ENCODE results near the gene MISFA. TPM values are rescaled to one million over a fixed set of nuclear protein-coding genes. Genes with fewer than 3 reads are reported as not detected.

Gene MISFA
- 2.0 to 2.8 TPM (median 2.0 TPM) in 5 replicates for total RNA-seq (2022; extraction: Qiagen RNA extraction; ENCODE audit: low read depth)

GRCh38 chr11:18599739-18600230, at the start of gene MISFA:
TSS of gene MISFA (plus strand) at chr11:18599789. CDS start at chr11:18599929, 140 bp downstream.

GRCh38 chr11:18588297-18589252, 11.0 kb upstream of the MISFA start, which contains the start of gene UEVLD:
TSS of gene UEVLD (minus strand) at chr11:18588734. CDS start at chr11:18588654, 80 bp downstream.

GRCh38 chr11:18634140-18635032, 34.8 kb downstream of the MISFA start, which contains the start of gene SPTY2D1:
TSS of gene SPTY2D1 (minus strand) at chr11:18634342. CDS start at chr11:18634257, 85 bp downstream.

Other genes with a start within 250 kb of the MISFA start
- gene LDHA, start 205.2 kb upstream of the MISFA start, total RNA-seq (2022; extraction: Qiagen RNA extraction; ENCODE audit: low read depth): 2,235 to 3,232 TPM (median 2,437 TPM) in 5 replicates
- 0.06 to 0.28 TPM (median 0.28 TPM) in 3 of 5 replicates, not detected in the others for gene LDHC, start 187.5 kb upstream of the MISFA start, total RNA-seq (2022; extraction: Qiagen RNA extraction; ENCODE audit: low read depth)
- not detected in 5 replicates for gene LDHAL6A, start 143.9 kb upstream of the MISFA start, total RNA-seq (2022; extraction: Qiagen RNA extraction; ENCODE audit: low read depth)
- 92.9 to 113 TPM (median 97.6 TPM) in 5 replicates for gene TSG101, start 72.8 kb upstream of the MISFA start, total RNA-seq (2022; extraction: Qiagen RNA extraction; ENCODE audit: low read depth)
- 16.8 to 26.4 TPM (median 20.4 TPM) in 5 replicates for gene UEVLD, start 11.1 kb upstream of the MISFA start, total RNA-seq (2022; extraction: Qiagen RNA extraction; ENCODE audit: low read depth)
- gene SPTY2D1, start 34.6 kb downstream of the MISFA start, total RNA-seq (2022; extraction: Qiagen RNA extraction; ENCODE audit: low read depth): 14.5 to 22.6 TPM (median 17.7 TPM) in 5 replicates
- gene TMEM86A, start 99.0 kb downstream of the MISFA start, total RNA-seq (2022; extraction: Qiagen RNA extraction; ENCODE audit: low read depth): 0.31 to 0.64 TPM (median 0.58 TPM) in 5 replicates
- 0.02 TPM in 1 of 5 replicates, not detected in the others for gene IGSF22, start 126.4 kb downstream of the MISFA start, total RNA-seq (2022; extraction: Qiagen RNA extraction; ENCODE audit: low read depth)
- gene PTPN5, start 192.0 kb downstream of the MISFA start, total RNA-seq (2022; extraction: Qiagen RNA extraction; ENCODE audit: low read depth): 0.02 TPM in 1 of 5 replicates, not detected in the others